HEK293T (cell line): ENCODE data around the gene GRM5.

Experiments
- BHLHE40 ChIP-seq: fragments of 450-650 bp; IDR thresholded peaks from 2 replicates; pipeline ENCODE4 v1.6.1; 2016; ENCODE audit warnings: mild to moderate bottlenecking, moderate library complexity, borderline replicate concordance
- ELF4 ChIP-seq: fragments of 450-650 bp; IDR thresholded peaks from 2 replicates; pipeline ENCODE4 v1.6.1; 2017; ENCODE audit warnings: antibody characterized with exemption
- FOXA1 ChIP-seq: fragments of 450-650 bp; IDR thresholded peaks from 2 replicates; pipeline ENCODE4 v1.6.1; 2016; ENCODE audit warnings: mild to moderate bottlenecking
- FOXM1 ChIP-seq: fragments of 450-650 bp; IDR thresholded peaks from 2 replicates; pipeline ENCODE4 v1.6.1; 2017; ENCODE audit warnings: mild to moderate bottlenecking, borderline replicate concordance
- HDGF ChIP-seq: fragments of 450-650 bp; IDR thresholded peaks from 2 replicates; pipeline ENCODE4 v1.6.1; 2017; ENCODE audit warnings: antibody characterized with exemption, borderline replicate concordance
- SP1 ChIP-seq: fragments of 450-650 bp; IDR thresholded peaks from 2 replicates; pipeline ENCODE4 v1.6.1; 2017
- ZNF384 ChIP-seq: fragments of 450-650 bp; IDR thresholded peaks from 2 replicates; pipeline ENCODE4 v1.6.1; 2016
- TF ChIP-seq, protein P1 (sequence below): fragments of 450-650 bp; IDR thresholded peaks from 2 replicates; pipeline ENCODE4 v1.6.1; 2016

DNA sequence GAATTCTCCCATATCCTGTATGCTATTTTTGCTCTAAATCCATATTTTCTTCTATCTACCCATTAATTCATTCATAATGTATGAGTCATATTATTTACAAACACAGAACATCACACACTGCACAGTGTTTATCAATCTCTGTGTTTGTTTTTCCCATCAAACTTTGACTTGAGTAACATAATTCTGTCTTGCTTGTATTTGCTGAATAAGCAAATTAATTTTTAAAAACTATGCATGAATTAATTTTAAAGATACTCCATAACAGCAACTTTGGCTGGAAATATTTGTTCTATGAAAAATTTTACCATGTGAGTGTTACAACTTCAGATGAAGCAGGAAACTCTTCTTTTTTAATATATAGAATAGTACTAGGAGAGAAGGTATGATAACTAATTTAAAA is 275.6 kb downstream of the GRM5 start:
- TF ChIP-seq HDGF (no peak), BHLHE40 (no peak), FOXM1 (no peak), SP1 (no peak), ELF4 (no peak), FOXA1 (no peak), ZNF384 (no peak)
- TF ChIP-seq, protein P1, sequence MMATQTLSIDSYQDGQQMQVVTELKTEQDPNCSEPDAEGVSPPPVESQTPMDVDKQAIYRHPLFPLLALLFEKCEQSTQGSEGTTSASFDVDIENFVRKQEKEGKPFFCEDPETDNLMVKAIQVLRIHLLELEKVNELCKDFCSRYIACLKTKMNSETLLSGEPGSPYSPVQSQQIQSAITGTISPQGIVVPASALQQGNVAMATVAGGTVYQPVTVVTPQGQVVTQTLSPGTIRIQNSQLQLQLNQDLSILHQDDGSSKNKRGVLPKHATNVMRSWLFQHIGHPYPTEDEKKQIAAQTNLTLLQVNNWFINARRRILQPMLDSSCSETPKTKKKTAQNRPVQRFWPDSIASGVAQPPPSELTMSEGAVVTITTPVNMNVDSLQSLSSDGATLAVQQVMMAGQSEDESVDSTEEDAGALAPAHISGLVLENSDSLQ = no peak
